K562 (cell line): Measurements from ENCODE around the gene NUP210. TPM values are rescaled to one million over a fixed set of nuclear protein-coding genes. Genes with fewer than 3 reads are reported as not detected.

Experiments used
- CHD7 ChIP-seq: fragments of 200-600 bp; sonication (generic); IDR thresholded peaks from one replicate; pipeline ENCODE4 v1.6.1; 2012; ENCODE audit warnings: mild to moderate bottlenecking, low read depth, low read length, inconsistent platforms
- TCF3 ChIP-seq: sonication (generic); formaldehyde crosslinking; IDR thresholded peaks from 2 replicates; pipeline ENCODE4 v1.4.0; 2020; ENCODE audit warnings: mild to moderate bottlenecking, missing genetic modification reagents
- ZNF407 ChIP-seq: fragments of 450-650 bp; IDR thresholded peaks from 2 replicates; pipeline ENCODE4 v1.6.1; 2016; ENCODE audit warnings: low read depth
- ZNF639 ChIP-seq, 2 experiments: fragments of 200-800 bp in 1 of 2; sonication (Bioruptor generic) in 1 of 2; sonication (generic) in 1 of 2; formaldehyde crosslinking in 1 of 2; IDR thresholded peaks in 1 of 2; conservative IDR thresholded peaks in 1 of 2; 2 replicates each; pipeline versions ENCODE4 v1.5.0 to v1.6.1; 2016 to 2020; ENCODE audit warnings: missing compliant biosample characterization in 1 of 2, missing genetic modification characterization in 1 of 2, missing genetic modification reagents in 1 of 2
- polyA plus RNA-seq, 8 experiments: library from polyadenylated mRNA; depleted of rRNA in 4 of 8; stranded (reverse) in 5 of 8; unstranded in 3 of 8; fragments of >200 nt; fragmentation: Nextera tagmentation in 2 of 8; fragmentation: Illumina TruSeq in 1 of 8; extraction: Ambion mirVana in 2 of 8; extraction: Trizol in 1 of 8; gene quantifications; 2 replicates each; pipeline versions ENCODE4 v1.2.1 to v1.2.3, GENCODE V29; 2011 to 2014; ENCODE audit warnings: inconsistent platforms in 1 of 8, missing spikeins in 1 of 8
- total RNA-seq, 7 experiments: library from RNA; depleted of rRNA in 6 of 7; stranded (reverse); fragments of >200 nt in 6 of 7; fragmentation: Illumina TruSeq in 2 of 7; extraction: Trizol in 2 of 7; gene quantifications; 2 replicates each; pipeline versions ENCODE4 v1.2.1 to v1.2.3, GENCODE V29; 2011 to 2021; ENCODE audit warnings: low replicate concordance in 1 of 7

Gene NUP210
- total and polyA plus RNA-seq, 9 of the 15 experiments (the other 6 are each of a cell fraction or from before 2014, with no cell fraction given), result 1.2 to 138 (median 44.0) TPM

GRCh38 chr3:13282986-13283876 lies 136.9 kb downstream of the NUP210 start (continued):
- TF ChIP-seq CHD7 (no peak), TCF3 (CRISPR knock-in tag) (no peak), ZNF407 (no peak), ZNF639 (CRISPR knock-in tag; conservative IDR thresholded peaks at IDR 0.05 in 1 of 2, IDR thresholded peaks at IDR 0.05 in 1 of 2) (no peak)
